Measurements from ENCODE around the gene RAMAC.

DNA sequence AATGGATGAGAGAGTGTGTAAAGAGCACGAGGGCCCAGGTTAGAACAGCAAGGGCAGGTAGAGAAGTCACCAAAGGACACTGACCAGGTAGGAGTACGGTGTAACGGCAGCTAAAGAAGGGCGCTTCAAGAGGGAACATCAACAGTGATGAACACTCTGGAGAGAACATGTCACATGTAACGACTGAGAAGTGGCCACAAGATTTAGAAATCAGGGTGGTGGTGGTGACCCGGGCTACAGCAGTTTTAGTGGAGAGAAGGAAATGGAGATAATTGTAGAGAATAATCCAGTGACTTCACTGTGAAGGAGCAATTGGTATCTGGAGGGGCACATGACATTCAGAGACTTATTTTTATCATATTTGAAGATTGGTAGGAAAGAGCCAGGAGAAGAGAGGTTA lies 26.6 kb downstream of the RAMAC start:
- TF ChIP-seq CREB1 (IDR thresholded peaks at IDR 0.05; ENCODE audit: low read depth) (no peak), TEAD4 (IDR thresholded peaks at IDR 0.05) (no peak), EGR1 (IDR thresholded peaks at IDR 0.05) (no peak), RAD21 (IDR thresholded peaks at IDR 0.05; ENCODE audit: low read depth) (no peak), NFIC (IDR thresholded peaks at IDR 0.05) (no peak), FOXM1 (IDR thresholded peaks at IDR 0.05; ENCODE audit: borderline replicate concordance, low read depth) (no peak)
- TF ChIP-seq, protein P1, sequence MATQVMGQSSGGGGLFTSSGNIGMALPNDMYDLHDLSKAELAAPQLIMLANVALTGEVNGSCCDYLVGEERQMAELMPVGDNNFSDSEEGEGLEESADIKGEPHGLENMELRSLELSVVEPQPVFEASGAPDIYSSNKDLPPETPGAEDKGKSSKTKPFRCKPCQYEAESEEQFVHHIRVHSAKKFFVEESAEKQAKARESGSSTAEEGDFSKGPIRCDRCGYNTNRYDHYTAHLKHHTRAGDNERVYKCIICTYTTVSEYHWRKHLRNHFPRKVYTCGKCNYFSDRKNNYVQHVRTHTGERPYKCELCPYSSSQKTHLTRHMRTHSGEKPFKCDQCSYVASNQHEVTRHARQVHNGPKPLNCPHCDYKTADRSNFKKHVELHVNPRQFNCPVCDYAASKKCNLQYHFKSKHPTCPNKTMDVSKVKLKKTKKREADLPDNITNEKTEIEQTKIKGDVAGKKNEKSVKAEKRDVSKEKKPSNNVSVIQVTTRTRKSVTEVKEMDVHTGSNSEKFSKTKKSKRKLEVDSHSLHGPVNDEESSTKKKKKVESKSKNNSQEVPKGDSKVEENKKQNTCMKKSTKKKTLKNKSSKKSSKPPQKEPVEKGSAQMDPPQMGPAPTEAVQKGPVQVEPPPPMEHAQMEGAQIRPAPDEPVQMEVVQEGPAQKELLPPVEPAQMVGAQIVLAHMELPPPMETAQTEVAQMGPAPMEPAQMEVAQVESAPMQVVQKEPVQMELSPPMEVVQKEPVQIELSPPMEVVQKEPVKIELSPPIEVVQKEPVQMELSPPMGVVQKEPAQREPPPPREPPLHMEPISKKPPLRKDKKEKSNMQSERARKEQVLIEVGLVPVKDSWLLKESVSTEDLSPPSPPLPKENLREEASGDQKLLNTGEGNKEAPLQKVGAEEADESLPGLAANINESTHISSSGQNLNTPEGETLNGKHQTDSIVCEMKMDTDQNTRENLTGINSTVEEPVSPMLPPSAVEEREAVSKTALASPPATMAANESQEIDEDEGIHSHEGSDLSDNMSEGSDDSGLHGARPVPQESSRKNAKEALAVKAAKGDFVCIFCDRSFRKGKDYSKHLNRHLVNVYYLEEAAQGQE (IDR thresholded peaks at IDR 0.05; ENCODE audit: low read depth) = no peak
- TF ChIP-seq, protein P2, sequence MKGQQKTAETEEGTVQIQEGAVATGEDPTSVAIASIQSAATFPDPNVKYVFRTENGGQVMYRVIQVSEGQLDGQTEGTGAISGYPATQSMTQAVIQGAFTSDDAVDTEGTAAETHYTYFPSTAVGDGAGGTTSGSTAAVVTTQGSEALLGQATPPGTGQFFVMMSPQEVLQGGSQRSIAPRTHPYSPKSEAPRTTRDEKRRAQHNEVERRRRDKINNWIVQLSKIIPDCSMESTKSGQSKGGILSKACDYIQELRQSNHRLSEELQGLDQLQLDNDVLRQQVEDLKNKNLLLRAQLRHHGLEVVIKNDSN (IDR thresholded peaks at IDR 0.05) = no peak

All from Ishikawa (cell line).